Left renal cortex interstitium (tissue), 4 donors: Measurements from ENCODE around the gene NTRK3. TPM values are rescaled to one million over a fixed set of nuclear protein-coding genes. Genes with fewer than 3 reads are reported as not detected.

ENCODE experiments used
- DNase-seq, 4 donors: peaks; one replicate each; pipeline ENCODE4 v3.0.0-alpha.2; 2013; ENCODE audit warnings: low read depth in 4 of 4, low spot score in 2 of 4, missing footprints in 1 of 4
- polyA plus RNA-seq, 4 donors: library from polyadenylated mRNA; unstranded; fragments of 120-200 nt; gene quantifications; one replicate each; pipeline ENCODE4 v1.2.1, GENCODE V29; 2013; ENCODE audit not compliant: insufficient read length in 4 of 4

Gene NTRK3
- polyA plus RNA-seq, 4 donors, result 10.9 to 16.6 (median 13.0) TPM

- no peak for DNase-seq
These were observed 1.6 kb upstream of the NTRK3 start for GRCh38 chr15:88258093-88258641.

GRCh38 chr15:88257311-88258092 is 963 bp upstream of the NTRK3 start:
- DNase-seq, result no peak

GRCh38 chr15:88255484-88256278 is 858 bp downstream of the NTRK3 start:
- DNase-seq, result no peak

- DNase-seq, result no peak
These were observed 1.5 kb downstream of the NTRK3 start for GRCh38 chr15:88255087-88255483.

- no peak for DNase-seq
These were observed 4.1 kb downstream of the NTRK3 start for GRCh38 chr15:88252441-88252840.

GRCh38 chr15:88250826-88251225 is 5.7 kb downstream of the NTRK3 start:
- no peak for DNase-seq

- no peak for DNase-seq
These were observed 7.3 kb downstream of the NTRK3 start for GRCh38 chr15:88249220-88249619.

GRCh38 chr15:88247914-88248313 is 8.6 kb downstream of the NTRK3 start:
- no peak for DNase-seq

- DNase-seq, result peak in 1 of 4 donors; percentile 64
These were observed 9.7 kb downstream of the NTRK3 start for GRCh38 chr15:88246666-88247446.

GRCh38 chr15:88246081-88246480 is 10.5 kb downstream of the NTRK3 start:
- DNase-seq, result no peak

GRCh38 chr15:88243895-88244787 is 12.4 kb downstream of the NTRK3 start:
- DNase-seq, result no peak

- no peak for DNase-seq
These were observed 13.7 kb downstream of the NTRK3 start for GRCh38 chr15:88242586-88243555.

GRCh38 chr15:88241461-88241860 is 15.1 kb downstream of the NTRK3 start:
- no peak for DNase-seq

GRCh38 chr15:88241060-88241459 is 15.5 kb downstream of the NTRK3 start:
- no peak for DNase-seq

GRCh38 chr15:88239594-88239993 is 16.9 kb downstream of the NTRK3 start:
- DNase-seq, result no peak

GRCh38 chr15:88238618-88239430 is 17.7 kb downstream of the NTRK3 start:
- DNase-seq, result no peak

- no peak for DNase-seq
These were observed 21.8 kb downstream of the NTRK3 start for GRCh38 chr15:88234711-88235110.

GRCh38 chr15:88233921-88234320 is 22.6 kb downstream of the NTRK3 start:
- no peak for DNase-seq
